OCI-LY1 (cell line): ENCODE results near the gene TSHR.
"Not testable (repeated sequence)": the region's sequence is repeated elsewhere in the genome, so short reads cannot be mapped to it uniquely, and the experiment has no call there.

Experiments used
- H2AFZ ChIP-seq: fragments of 200-600 bp; sonication (generic), shearing (Covaris generic); 2 replicates; pipeline ENCODE4 v1.6.0; 2014; ENCODE audit warnings: antibody characterized with exemption, mild to moderate bottlenecking, low read length
- H3F3A ChIP-seq: fragments of 200-600 bp; sonication (generic), shearing (Covaris generic); 2 replicates; pipeline ENCODE4 v1.6.0; 2014; ENCODE audit warnings: mild to moderate bottlenecking, antibody characterized with exemption, low read length, moderate library complexity; ENCODE audit not compliant: insufficient read depth
- H3K27ac ChIP-seq: fragments of 200-600 bp; sonication (generic); 2 replicates; pipeline ENCODE4 v1.5.1; 2014; ENCODE audit warnings: low read length, mixed run types, mild to moderate bottlenecking, low read depth; ENCODE audit not compliant: poor library complexity, severe bottlenecking
- H3K27me3 ChIP-seq: fragments of 200-600 bp; sonication (generic); 2 replicates; pipeline ENCODE4 v1.6.0; 2014; ENCODE audit warnings: antibody characterized with exemption, mild to moderate bottlenecking, low read length, moderate library complexity; ENCODE audit not compliant: insufficient read depth
- H3K36me3 ChIP-seq: fragments of 200-600 bp; sonication (generic); 2 replicates; pipeline ENCODE4 v1.6.1; 2014; ENCODE audit warnings: mild to moderate bottlenecking, antibody characterized with exemption, low read length, moderate library complexity, mixed read lengths; ENCODE audit not compliant: insufficient read depth
- H3K4me1 ChIP-seq: fragments of 200-600 bp; sonication (generic); 2 replicates; pipeline ENCODE4 v1.5.1; 2014; ENCODE audit warnings: mild to moderate bottlenecking, low read length, moderate library complexity; ENCODE audit not compliant: insufficient read depth, severe bottlenecking
- H3K4me2 ChIP-seq: fragments of 200-600 bp; sonication (generic), shearing (Covaris generic); 2 replicates; pipeline ENCODE4 v1.6.1; 2014; ENCODE audit warnings: low read length
- H3K4me3 ChIP-seq: fragments of 200-600 bp; sonication (generic); 2 replicates; pipeline ENCODE4 v1.5.1; 2014; ENCODE audit warnings: low read length, low read depth, mild to moderate bottlenecking, mixed read lengths; ENCODE audit not compliant: poor library complexity, severe bottlenecking
- H3K79me2 ChIP-seq: fragments of 200-600 bp; shearing (Covaris generic); 2 replicates; pipeline ENCODE4 v1.6.1; 2016; ENCODE audit warnings: mixed run types, low read length, mixed read lengths; ENCODE audit not compliant: insufficient read depth
- H3K9ac ChIP-seq: fragments of 200-600 bp; sonication (generic), shearing (Covaris generic); 2 replicates; pipeline ENCODE4 v1.6.1; 2014; ENCODE audit warnings: mild to moderate bottlenecking, low read length, mixed read lengths
- H3K9me2 ChIP-seq: fragments of 200-600 bp; sonication (generic), shearing (Covaris generic); 2 replicates; pipeline ENCODE4 v1.6.1; 2014; ENCODE audit warnings: low read depth, mild to moderate bottlenecking, low read length, mixed read lengths
- H3K9me3 ChIP-seq: fragments of 200-600 bp; shearing (Covaris generic); 2 replicates; pipeline ENCODE4 v1.6.1; 2014; ENCODE audit warnings: low read length, mixed read lengths
- H4K20me1 ChIP-seq: fragments of 200-600 bp; sonication (generic), shearing (Covaris generic); 2 replicates; pipeline ENCODE4 v1.6.0; 2016; ENCODE audit warnings: mild to moderate bottlenecking, low read length; ENCODE audit not compliant: insufficient read depth
- EZH2 ChIP-seq: fragments of 200-600 bp; sonication (generic), shearing (Covaris generic); IDR thresholded peaks from 2 replicates; pipeline ENCODE4 v1.8.0; 2017; ENCODE audit warnings: borderline replicate concordance, mixed run types, mild to moderate bottlenecking, antibody characterized with exemption, low read length, moderate library complexity, mixed read lengths
- TF ChIP-seq, protein P1 (sequence below): fragments of 200-600 bp; sonication (generic), shearing (Covaris generic); IDR thresholded peaks from 2 replicates; pipeline ENCODE4 v1.5.1; 2017; ENCODE audit warnings: mild to moderate bottlenecking, antibody characterized with exemption, low read length, moderate library complexity, mixed read lengths

Gene TSHR

DNA sequence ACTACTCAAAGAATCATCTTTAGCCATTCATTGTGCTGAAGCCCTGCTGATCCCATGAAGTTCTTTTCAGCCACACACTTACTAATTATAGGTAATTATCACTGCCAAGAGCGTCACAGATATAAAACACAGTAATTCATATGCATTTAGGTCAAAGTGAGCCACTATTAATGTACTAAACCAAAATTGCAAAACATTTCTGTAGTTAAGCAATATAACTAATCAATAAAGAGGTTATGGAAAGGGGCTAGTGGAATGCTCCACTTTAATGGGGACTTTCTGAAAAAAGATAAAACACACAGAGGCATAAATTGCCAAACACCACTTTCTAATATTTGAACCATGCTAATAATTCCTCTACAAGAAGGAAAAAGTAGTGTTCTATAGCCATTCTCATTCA, 7.1 kb upstream of the TSHR start:
- Histone ChIP-seq H2AFZ (no peak overlapping the region), H3K27ac (no peak overlapping the region), H3K79me2 (no peaks in the 10 kb centered on the region), H3K9me3 (0 out of 2 replicates have a peak, but pooled peaks cover 3% of the 10 kb centered on the region), H3K4me3 (no peak overlapping the region), H3K9ac (no peak overlapping the region), H3K36me3 (no peaks in the 10 kb centered on the region), H3K4me1 (no peaks in the 10 kb centered on the region), H3K9me2 (no peaks in the 10 kb centered on the region), H3K27me3 (no peaks in the 10 kb centered on the region), H3K4me2 (no peak overlapping the region), H3F3A (no peaks in the 10 kb centered on the region), H4K20me1 (no peaks in the 10 kb centered on the region)
- no peak for TF ChIP-seq EZH2
- TF ChIP-seq, protein P1, sequence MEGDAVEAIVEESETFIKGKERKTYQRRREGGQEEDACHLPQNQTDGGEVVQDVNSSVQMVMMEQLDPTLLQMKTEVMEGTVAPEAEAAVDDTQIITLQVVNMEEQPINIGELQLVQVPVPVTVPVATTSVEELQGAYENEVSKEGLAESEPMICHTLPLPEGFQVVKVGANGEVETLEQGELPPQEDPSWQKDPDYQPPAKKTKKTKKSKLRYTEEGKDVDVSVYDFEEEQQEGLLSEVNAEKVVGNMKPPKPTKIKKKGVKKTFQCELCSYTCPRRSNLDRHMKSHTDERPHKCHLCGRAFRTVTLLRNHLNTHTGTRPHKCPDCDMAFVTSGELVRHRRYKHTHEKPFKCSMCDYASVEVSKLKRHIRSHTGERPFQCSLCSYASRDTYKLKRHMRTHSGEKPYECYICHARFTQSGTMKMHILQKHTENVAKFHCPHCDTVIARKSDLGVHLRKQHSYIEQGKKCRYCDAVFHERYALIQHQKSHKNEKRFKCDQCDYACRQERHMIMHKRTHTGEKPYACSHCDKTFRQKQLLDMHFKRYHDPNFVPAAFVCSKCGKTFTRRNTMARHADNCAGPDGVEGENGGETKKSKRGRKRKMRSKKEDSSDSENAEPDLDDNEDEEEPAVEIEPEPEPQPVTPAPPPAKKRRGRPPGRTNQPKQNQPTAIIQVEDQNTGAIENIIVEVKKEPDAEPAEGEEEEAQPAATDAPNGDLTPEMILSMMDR: no peak

GRCh38 chr14:80951491-80951890, 3.9 kb upstream of the TSHR start:
- Histone ChIP-seq H3K4me1 (peaks cover 14% of the 10 kb centered on the region), H3K9me3 (0 out of 2 replicates have a peak, but pooled peaks cover 3% of the 10 kb centered on the region), H4K20me1 (no peaks in the 10 kb centered on the region), H3F3A (no peaks in the 10 kb centered on the region), H3K9ac (no peak overlapping the region), H3K9me2 (no peaks in the 10 kb centered on the region), H3K4me2 (no peak overlapping the region), H3K36me3 (no peaks in the 10 kb centered on the region), H3K4me3 (no peak overlapping the region), H3K27ac (no peak overlapping the region), H2AFZ (no peak overlapping the region), H3K27me3 (no peaks in the 10 kb centered on the region), H3K79me2 (no peaks in the 10 kb centered on the region)
- TF ChIP-seq, protein P1: no peak
- no peak for TF ChIP-seq EZH2

DNA sequence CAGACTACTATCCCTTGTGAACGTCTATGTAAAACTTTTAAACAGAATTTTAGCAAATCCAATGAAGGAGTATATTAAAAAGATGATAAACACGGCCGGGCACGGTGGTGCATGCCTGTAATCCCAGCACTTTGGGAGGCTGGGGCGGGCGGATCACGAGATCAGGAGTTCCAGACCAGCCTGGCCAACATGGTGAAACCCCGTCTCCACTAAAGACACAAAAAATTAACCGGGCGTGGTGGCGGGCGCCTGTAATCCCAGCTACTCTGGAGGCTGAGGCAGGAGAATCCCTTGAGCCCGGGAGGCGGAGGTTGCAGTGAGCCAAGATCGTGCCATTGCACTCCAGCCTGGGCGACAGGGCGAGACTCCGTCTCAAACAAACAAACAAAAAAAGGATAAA, 2.2 kb upstream of the TSHR start:
- H3F3A ChIP-seq, H3K9me2 ChIP-seq, H3K9ac ChIP-seq, H3K27ac ChIP-seq, H2AFZ ChIP-seq, H3K4me2 ChIP-seq, H3K9me3 ChIP-seq, H3K79me2 ChIP-seq, H4K20me1 ChIP-seq, H3K4me3 ChIP-seq, H3K27me3 ChIP-seq, H3K36me3 ChIP-seq: not testable (repeated sequence)
- H3K4me1 ChIP-seq: peaks cover 31% of the 10 kb centered on the region

DNA sequence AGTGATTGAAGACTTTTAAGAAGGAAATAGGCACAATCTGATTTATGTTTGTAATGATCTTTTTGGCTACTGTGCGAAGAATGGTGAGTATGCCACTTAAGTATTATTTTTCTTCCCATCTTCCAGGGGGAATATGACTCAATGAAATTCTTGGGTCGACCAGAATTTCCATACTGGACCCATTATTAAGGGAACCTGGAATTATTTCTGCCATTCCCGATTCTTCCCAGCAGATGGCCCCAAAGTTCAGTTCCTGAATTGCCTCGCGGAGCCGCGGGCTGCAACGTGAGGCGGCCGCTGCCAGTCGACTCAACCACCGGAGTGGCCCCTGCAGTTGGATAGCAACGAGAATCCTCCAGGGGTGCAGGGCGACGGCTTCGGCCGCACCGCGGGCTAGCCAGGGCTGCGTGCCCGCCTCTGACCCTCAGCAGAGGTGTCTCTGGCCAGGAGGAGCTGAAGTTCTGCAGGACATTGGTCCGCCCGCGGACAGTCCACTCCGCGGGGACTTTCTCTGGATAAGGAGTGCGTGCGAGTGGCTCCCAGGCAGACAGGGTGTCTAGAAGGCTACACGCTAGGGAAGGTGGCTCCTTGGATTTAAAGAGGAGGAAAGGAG, 628 bp upstream of the TSHR start:
- no peaks in the 10 kb centered on the region for H3K36me3 ChIP-seq
- no peaks in the 10 kb centered on the region for H3K9me2 ChIP-seq
- TF ChIP-seq, protein P1: peak; percentile 85
- no peak for TF ChIP-seq EZH2
- no peaks in the 10 kb centered on the region for H3K79me2 ChIP-seq
- no peaks in the 10 kb centered on the region for H3K27me3 ChIP-seq
- peaks cover 47% of the 10 kb centered on the region for H3K4me1 ChIP-seq
- H3K27ac ChIP-seq: no peak overlapping the region
- peak overlapping the region; percentile 60; the same call in 1 of the 2 replicates for H3K9ac ChIP-seq
- H3K4me3 ChIP-seq: peak overlapping the region; percentile 63
- H2AFZ ChIP-seq: peak overlapping the region; percentile 77; the same call in 1 of the 2 replicates
- H3K4me2 ChIP-seq: peak overlapping the region; percentile 91
- H4K20me1 ChIP-seq: no peaks in the 10 kb centered on the region
- 0 out of 2 replicates have a peak, but pooled peaks cover 3% of the 10 kb centered on the region for H3K9me3 ChIP-seq
- 0 out of 2 replicates have a peak, but pooled peaks cover 7% of the 10 kb centered on the region for H3F3A ChIP-seq
